Bone marrow (tissue), 2 donors: ENCODE results near the gene NUB1.

Experiments used
- DNase-seq, 2 donors: peaks; one replicate each; lab custom pipeline; 2025; lab: John Stamatoyannopoulos, UW

The NUB1 gene

GRCh38 chr7:151314401-151314800, 27.2 kb upstream of the NUB1 start:
- no peak for DNase-seq

- peak; percentile 24 to 47 for DNase-seq
Observed at GRCh38 chr7:151315038-151315655, 26.5 kb upstream of the NUB1 start.

- no peak for DNase-seq
Observed at GRCh38 chr7:151316896-151317295, 24.7 kb upstream of the NUB1 start.

GRCh38 chr7:151317936-151318335, 23.7 kb upstream of the NUB1 start:
- no peak for DNase-seq

- no peak for DNase-seq
Observed at GRCh38 chr7:151319189-151319588, 22.4 kb upstream of the NUB1 start.

GRCh38 chr7:151320263-151320845, 21.3 kb upstream of the NUB1 start:
- DNase-seq, result no peak

- no peak for DNase-seq
Observed at GRCh38 chr7:151321341-151321740, 20.3 kb upstream of the NUB1 start.

GRCh38 chr7:151322906-151323305, 18.7 kb upstream of the NUB1 start:
- DNase-seq, result no peak

GRCh38 chr7:151327022-151327421, 14.6 kb upstream of the NUB1 start:
- no peak for DNase-seq

- no peak for DNase-seq
Observed at GRCh38 chr7:151327659-151328058, 14.0 kb upstream of the NUB1 start.

GRCh38 chr7:151330181-151330580, 11.4 kb upstream of the NUB1 start:
- DNase-seq, result no peak

- no peak for DNase-seq
Observed at GRCh38 chr7:151330661-151331060, 11.0 kb upstream of the NUB1 start.

- DNase-seq, result no peak
Observed at GRCh38 chr7:151334628-151335027, 7.0 kb upstream of the NUB1 start.

GRCh38 chr7:151336027-151336708, 5.4 kb upstream of the NUB1 start:
- no peak for DNase-seq

GRCh38 chr7:151337346-151337745, 4.3 kb upstream of the NUB1 start:
- DNase-seq, result no peak

- DNase-seq, result no peak
Observed at GRCh38 chr7:151338809-151339208, 2.8 kb upstream of the NUB1 start.

- DNase-seq, result peak; percentile 22 to 31
Observed at GRCh38 chr7:151339651-151340382, 1.8 kb upstream of the NUB1 start.

GRCh38 chr7:151340794-151341356, 737 bp upstream of the NUB1 start:
- DNase-seq, result no peak

GRCh38 chr7:151342102-151342646, 562 bp downstream of the NUB1 start:
- DNase-seq, result peak in 1 of 2 donors; percentile 25

GRCh38 chr7:151342811-151343210, 1.2 kb downstream of the NUB1 start:
- no peak for DNase-seq

GRCh38 chr7:151343516-151343915, 1.9 kb downstream of the NUB1 start:
- DNase-seq, result no peak
